Vagina (tissue), 2 donors: Measurements from ENCODE around the gene PACSIN1.

Experiments
- POLR2A ChIP-seq, 2 donors: fragments of 450-650 bp; IDR thresholded peaks; one replicate each; pipeline ENCODE4 v1.6.1; 2017; ENCODE audit warnings: antibody characterized with exemption in 2 of 2, mild to moderate bottlenecking in 2 of 2, moderate library complexity in 2 of 2
- POLR2AphosphoS5 ChIP-seq, 2 donors: sonication (generic); formaldehyde crosslinking; IDR thresholded peaks; one replicate each; pipeline ENCODE4 v1.9.0; 2017; ENCODE audit warnings: antibody characterized with exemption in 2 of 2, mild to moderate bottlenecking in 2 of 2, low read depth in 1 of 2; ENCODE audit not compliant: insufficient read depth in 1 of 2
- TF ChIP-seq, protein P1 (sequence below), 3 experiments: fragments of 450-650 bp in 2 of 3; fragments of 200-600 bp in 1 of 3; sonication (generic) in 1 of 3; IDR thresholded peaks; one replicate each; pipeline ENCODE4 v1.5.1; 2017 to 2019; ENCODE audit warnings: antibody characterized with exemption in 3 of 3, mild to moderate bottlenecking in 2 of 3, moderate library complexity in 2 of 3

DNA sequence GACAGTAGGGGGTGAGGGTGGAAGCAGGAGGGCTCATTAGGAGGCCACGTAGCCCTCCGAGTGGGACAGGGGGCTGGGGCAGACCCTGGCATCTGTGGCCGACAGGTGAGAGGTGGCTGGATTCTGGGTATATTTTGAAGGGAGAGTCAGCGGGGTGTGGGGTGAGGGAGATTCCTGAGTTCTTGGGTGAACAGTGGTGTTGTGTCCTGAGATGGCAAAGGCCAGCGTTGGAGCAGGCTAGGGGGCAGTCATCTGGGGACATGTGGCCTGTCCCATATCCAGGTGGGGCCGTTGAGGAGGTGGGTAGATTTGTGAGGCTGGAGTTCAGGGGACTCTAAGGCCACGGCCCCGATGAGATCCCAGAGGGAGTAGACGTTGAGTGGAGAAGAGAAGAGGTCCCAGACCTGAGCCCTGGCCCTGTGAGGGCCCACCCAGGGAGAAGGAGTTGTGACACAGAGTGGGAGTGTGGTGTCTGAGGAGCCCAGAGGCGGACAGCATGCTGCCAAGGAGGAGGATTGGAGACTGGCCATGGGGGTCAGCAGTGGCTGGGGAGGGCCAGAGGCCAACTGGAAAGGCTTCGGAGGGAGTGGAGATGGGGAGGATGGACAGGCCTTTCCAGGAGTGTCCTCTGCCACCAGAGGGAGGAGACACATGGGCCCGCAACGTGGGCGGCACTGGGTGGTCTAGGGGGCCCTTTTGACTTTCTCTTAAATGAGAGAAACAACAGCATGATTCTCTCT is 19.6 kb downstream of the PACSIN1 start:
- TF ChIP-seq, protein P1, sequence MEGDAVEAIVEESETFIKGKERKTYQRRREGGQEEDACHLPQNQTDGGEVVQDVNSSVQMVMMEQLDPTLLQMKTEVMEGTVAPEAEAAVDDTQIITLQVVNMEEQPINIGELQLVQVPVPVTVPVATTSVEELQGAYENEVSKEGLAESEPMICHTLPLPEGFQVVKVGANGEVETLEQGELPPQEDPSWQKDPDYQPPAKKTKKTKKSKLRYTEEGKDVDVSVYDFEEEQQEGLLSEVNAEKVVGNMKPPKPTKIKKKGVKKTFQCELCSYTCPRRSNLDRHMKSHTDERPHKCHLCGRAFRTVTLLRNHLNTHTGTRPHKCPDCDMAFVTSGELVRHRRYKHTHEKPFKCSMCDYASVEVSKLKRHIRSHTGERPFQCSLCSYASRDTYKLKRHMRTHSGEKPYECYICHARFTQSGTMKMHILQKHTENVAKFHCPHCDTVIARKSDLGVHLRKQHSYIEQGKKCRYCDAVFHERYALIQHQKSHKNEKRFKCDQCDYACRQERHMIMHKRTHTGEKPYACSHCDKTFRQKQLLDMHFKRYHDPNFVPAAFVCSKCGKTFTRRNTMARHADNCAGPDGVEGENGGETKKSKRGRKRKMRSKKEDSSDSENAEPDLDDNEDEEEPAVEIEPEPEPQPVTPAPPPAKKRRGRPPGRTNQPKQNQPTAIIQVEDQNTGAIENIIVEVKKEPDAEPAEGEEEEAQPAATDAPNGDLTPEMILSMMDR (IDR thresholded peaks at IDR 0.05): no peak
- no peak for TF ChIP-seq POLR2A (IDR thresholded peaks at IDR 0.05)
- no peak for TF ChIP-seq POLR2AphosphoS5 (IDR thresholded peaks at IDR 0.05; ENCODE audit: insufficient read depth in 1 of 2, low read depth in 1 of 2)
